ENCODE results near the gene OR6N2.

Gene OR6N2

DNA sequence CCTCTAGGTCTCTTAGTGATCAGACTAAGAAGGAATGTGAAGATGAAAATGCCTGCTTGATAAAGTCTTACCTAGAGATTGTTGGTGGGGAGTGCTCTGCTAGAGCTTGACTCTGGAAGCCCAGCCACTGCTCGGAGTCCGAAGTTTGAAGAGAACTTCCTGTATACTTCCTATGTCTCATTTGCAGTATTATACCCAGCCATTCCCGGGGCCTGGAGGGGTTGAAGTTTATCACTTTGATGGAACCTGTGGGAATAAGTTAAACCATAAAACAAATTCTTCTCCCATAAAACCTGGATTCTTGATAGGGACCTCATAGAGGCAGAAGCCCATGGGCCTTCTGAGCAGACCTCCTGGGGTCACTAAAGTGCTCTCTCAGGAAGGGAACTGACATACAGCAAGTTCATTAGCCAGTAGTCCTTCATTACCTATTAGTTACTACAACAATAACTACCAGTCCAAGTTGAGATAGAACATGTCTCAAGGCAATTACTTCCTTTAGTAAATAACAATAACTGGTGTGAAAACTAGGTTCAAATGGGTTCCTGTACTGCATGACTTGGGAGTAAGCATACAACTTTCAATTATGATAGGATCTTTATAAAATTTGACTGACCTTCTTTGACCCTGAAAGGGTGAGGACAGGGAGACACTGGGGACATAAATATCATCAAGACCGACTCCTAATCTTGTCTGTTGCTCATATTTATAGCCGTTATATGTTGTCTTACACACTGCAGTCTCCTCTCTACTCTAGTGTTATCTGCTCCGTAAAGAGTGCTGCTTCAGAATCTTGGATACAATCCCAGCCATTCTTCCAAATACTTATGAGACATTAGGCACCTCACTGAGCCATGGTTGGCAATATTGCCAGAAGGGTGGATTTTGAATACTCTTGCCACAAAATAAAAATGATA is 8.8 kb downstream of the OR6N2 start, which contains the start of gene OR6N1:
Gene OR6N1, minus strand, starts transcription at position 246 of the 917 bp plus-strand sequence. CDS start 5,513 bp downstream, outside the sequence.
- no peak for DNase-seq

DNA sequence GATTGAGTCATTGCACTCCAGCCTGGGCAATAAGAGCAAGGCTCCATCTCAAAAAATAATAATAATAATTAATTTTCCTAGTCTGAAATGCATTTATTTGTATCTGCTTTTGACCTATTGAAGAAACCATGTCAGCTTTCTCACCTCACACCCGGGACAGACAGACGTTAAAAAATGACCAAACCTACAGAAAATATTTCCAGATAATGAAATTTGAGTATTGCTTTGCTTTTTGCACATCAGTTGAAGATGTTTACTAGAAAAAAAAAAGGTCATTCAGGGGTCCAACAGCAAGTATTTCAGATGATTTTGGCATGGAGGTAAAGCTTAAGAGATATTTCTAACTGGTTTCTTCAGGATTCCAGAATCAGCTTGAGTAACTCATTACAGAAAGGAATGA is 26.6 kb downstream of the OR6N2 start, which contains the start of gene OR6K6:
Gene OR6K6, plus strand, starts transcription at position 301 of the 400 bp plus-strand sequence. CDS start 168 bp downstream, outside the sequence.
- DNase-seq, result no peak

DNA sequence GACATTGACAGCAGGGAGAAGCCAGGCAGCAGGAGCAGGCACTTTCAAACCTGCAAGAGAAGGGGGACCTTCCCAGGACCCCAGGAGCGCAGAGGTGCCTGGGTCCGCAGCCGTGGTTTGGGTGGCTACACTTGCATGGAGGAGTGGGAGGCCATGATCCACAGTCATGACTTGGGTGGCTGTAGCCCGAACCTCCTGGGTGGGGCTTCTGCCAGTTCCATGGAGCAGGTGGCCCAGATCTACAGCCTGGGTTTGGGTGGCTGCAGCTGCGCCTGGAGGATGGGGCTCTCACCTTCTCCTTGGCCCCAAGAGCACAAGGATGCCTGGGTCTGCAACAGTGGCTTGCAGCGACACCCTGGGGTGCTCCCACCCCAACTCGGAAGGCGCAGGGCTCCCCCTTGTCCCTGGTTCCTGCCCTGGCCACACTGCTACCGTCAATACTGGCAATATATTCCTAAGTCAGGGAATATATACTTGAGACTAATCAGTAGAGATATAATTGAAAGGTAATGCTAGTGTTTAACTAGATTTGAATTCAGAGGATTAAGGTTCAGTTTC is 28.8 kb downstream of the OR6N2 start:
- DNase-seq, result no peak

DNA sequence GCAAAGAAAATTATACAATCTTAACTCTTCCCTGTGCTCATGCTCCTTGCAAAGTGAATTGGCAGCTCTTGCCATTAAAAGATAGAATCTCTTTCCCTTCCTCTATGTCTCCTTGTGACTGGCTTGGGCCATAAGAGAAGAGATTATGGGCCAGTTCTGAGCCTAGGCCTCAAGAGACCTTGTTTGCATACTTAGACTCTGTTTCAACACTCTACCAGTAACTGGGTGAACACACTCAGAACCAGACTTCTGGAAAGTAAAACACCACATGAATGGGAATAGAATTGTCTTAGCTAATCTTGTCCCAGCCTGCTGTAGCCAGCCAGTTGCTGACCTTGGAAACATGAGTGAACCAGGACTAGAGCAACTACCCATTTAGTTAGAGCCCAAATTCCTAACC is 45.2 kb downstream of the OR6N2 start:
- no peak for DNase-seq

DNA sequence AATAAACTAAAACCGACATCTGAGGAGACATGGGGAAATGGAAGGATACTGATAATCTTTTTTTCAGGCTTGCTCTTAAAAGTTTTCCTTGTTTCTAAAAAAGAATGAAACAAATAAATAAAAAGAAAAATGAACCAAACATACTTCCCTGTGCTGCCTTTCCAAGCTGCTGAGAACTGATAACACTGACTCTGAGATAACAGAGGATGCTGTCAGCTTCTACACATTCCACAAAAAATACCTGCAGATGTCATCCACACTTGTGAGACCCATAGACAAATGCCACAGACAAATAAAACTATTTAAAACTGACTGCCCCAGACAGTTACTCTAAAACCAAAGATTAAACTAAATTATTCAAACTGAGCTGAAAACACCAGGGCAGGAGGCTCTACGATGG is 48.5 kb downstream of the OR6N2 start:
- DNase-seq, result no peak

DNA sequence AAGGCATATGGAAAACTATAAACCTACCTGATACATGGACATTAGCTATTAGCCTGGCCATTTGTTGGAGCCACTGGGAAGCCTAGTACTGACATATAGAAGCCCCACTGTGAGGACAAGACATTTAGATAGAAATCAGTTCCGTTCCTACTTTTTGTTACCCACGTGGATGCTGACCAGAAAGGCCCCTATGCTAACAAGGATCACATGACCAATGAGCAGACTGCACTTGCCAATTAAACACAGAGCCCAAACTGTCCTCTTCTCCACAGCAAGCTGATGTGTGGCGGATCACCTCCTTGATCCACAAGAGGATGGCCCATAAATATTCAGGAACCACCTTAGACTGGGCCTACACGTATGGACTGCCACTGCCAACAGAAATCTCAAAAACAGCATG is 49.3 kb downstream of the OR6N2 start:
- no peak for DNase-seq

DNA sequence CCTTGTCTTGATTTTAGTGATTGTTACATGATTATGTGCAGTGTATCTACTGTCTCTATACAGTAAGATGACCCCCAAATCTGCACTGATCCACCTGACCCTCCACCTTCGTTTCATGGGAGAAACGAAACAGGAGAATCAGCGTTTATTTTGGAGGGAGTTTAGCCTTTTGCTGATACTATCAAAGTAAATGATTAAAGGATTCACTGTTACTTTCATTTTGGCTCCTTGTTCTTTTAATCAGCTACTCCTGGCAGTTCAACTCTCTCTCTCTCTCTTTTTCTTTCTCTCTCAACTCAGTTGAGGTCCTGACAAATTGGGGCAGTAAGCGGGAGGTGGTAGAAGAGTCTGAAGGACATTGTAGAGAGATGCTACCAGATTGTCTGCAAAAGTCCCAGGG is 50.6 kb downstream of the OR6N2 start:
- DNase-seq, result no peak

DNA sequence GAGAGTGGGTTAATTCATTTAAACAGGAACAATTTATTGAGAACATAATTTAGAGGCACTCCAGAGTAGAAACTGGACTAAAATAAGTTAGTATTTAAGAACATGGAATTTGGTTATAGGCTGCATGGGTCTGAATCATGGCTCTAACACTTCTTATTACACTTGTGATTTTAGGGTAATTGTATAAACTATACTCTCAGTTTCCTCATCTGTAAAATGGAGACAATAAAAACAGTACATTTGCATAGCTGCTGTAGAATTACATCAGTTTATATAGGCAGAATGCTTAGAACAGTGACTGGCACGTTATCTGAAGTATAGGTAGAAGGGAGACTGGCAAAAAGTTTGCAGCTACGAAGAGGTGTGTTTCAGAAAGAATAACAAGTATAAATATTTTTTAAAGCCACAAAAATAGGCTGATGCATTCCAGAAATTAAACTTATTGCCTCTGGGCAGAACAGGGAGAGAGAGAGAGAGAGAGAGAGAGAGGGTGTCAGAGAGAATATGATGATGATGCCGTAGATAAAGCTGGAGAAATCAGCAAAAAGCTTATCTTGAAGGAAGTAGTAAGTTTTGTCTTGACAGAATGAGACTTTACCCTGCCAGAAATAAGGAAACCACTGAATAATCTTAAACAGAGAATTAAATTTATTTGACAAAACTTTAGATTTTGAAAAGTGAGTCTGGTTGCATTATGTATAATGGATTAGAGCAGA is 52.3 kb downstream of the OR6N2 start:
- DNase-seq, result no peak

DNA sequence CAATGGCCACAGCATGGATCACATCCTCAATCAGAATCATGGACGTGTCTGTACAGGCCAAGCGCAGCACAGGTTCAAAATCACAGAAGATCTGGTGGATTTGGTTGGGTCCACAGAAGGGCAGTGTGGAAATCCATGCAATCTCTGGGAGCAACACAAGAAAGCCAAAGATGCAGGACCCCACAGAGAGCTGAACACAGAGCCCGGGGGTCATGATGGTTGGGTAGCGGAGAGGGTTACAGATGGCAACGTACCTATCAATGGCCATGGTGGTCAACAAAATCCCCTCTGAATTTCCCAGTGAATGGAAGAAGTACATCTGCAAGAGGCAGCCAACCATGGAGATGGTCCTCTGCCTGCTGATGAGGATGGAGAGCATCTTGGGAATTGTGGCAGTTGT is 56.6 kb downstream of the OR6N2 start:
- DNase-seq, result no peak
